ENCODE measurements around the gene P2RY6.

- TF ChIP-seq, protein P1, sequence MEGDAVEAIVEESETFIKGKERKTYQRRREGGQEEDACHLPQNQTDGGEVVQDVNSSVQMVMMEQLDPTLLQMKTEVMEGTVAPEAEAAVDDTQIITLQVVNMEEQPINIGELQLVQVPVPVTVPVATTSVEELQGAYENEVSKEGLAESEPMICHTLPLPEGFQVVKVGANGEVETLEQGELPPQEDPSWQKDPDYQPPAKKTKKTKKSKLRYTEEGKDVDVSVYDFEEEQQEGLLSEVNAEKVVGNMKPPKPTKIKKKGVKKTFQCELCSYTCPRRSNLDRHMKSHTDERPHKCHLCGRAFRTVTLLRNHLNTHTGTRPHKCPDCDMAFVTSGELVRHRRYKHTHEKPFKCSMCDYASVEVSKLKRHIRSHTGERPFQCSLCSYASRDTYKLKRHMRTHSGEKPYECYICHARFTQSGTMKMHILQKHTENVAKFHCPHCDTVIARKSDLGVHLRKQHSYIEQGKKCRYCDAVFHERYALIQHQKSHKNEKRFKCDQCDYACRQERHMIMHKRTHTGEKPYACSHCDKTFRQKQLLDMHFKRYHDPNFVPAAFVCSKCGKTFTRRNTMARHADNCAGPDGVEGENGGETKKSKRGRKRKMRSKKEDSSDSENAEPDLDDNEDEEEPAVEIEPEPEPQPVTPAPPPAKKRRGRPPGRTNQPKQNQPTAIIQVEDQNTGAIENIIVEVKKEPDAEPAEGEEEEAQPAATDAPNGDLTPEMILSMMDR (IDR thresholded peaks at IDR 0.05 in 4 of 5, conservative IDR thresholded peaks at IDR 0.05 in 1 of 5) = no peak
- no peak for TF ChIP-seq POLR2A (IDR thresholded peaks at IDR 0.05)
These were observed 4.9 kb upstream of the P2RY6 start for GRCh38 chr11:73267122-73267846.
